Measurements from ENCODE around the gene KLK1. TPM values are rescaled to one million over a fixed set of nuclear protein-coding genes. Genes with fewer than 3 reads are reported as not detected.
"Not testable (repeated sequence)": the region's sequence is repeated elsewhere in the genome, so short reads cannot be mapped to it uniquely, and the experiment has no call there.

The KLK1 gene
- total RNA-seq, 1 donor from 2014 or later, result 1.1 TPM

DNA sequence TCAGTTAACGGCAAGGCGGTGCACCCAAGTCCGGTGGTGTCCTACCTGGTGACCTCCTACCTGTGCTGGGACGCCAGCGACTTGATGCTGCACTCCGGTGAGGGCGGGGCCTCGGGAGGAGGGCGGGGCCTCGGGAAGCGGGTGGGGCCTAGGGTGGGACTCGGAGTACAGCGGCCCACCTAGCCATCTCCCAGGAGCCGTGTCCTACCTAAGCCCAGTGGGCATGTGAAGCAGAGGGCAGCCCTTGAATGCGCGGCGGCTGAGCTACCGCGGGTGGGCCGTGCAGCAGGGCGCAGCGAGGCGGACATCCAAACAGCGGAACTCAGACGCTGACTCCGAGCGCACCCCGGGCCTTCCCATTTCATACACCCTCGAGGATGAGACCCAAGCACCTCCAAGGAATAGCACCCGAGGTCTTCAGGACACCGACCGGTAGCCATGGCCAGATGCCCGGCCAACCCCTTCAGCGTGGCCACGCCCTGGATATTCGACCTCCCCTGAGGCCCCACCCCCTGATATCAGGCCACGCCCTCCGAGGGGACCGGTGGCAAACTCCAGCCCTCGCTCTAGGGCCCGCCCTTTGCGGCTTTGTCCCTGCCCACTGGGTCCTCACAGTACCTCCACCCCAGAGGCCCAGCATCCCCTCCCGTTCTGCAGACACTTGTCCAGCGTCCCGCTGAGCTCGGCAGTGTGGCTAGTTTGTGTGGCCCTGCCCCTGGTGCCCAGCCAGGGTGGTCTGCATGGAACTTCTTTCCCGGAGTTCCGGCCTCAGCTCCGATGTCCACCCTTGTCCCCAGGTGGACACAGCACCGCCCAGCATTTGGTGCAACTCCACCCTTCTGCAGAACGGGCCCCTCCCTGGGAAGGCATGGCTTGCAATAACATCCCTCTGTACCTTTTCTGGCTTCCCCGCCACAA lies 5.4 kb downstream of the KLK1 start:
- no peak for DNase-seq (ENCODE audit: low spot score)

DNA sequence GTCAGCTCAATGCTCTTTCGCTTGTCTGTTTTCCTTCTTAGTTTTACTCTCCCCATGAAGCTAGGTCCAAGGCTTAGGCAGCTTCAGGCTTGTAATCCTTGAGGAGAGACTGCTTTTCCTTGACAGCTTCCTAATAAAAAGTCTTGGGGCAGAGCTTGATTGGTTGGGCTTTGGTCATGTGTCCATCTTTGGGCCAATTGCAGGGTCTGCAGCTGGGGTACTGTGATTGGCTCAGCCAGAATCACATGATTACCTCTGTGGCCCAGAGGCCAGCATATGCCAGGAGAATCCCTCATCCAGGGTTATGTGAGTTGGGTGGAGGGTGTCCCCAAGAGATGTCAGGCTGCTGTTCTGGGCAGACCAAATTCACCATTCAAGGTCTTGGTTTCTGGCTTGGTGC lies 8.1 kb downstream of the KLK1 start:
- no peak for DNase-seq (ENCODE audit: low spot score)

DNA sequence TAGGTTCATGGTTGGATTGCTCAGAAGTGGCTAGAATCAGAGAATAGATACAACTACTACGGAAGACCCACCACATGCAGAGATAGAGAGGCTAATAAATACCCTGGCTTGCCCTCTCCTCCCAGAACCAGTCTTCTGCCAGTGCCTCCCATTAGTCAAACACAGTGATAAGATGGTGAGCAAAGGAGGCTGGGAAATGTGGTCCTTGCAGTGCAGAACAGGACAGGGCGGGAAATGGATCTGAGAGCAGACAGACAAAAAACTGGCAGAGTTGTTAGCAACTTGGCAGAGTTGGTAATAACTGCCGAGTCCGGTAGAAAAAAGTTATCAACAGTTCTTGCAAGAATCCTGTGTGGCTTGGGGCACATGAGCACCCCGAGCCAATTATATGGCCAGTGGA lies 8.7 kb downstream of the KLK1 start:
- no peak for DNase-seq (ENCODE audit: low spot score)

DNA sequence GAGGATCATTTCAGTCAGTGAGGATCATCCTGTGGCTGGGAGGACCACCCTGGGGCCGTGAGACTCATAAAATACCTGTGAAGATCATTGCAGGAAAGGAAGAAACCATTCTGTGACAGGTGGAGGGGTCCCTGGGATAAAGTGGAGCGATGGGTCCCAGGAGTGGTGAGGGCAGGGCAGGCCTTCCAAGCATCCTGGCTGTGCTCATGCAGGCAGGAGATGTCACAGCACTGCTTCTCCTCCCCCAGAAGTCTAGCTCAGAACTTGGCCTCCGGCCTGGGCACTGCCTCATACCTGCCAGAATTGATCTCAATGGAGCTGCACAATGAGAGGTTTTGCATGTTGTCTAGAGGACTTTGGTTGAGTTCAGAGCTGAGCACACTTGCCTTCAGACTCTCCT lies 11.1 kb downstream of the KLK1 start:
- DNase-seq (ENCODE audit: low spot score), result no peak

DNA sequence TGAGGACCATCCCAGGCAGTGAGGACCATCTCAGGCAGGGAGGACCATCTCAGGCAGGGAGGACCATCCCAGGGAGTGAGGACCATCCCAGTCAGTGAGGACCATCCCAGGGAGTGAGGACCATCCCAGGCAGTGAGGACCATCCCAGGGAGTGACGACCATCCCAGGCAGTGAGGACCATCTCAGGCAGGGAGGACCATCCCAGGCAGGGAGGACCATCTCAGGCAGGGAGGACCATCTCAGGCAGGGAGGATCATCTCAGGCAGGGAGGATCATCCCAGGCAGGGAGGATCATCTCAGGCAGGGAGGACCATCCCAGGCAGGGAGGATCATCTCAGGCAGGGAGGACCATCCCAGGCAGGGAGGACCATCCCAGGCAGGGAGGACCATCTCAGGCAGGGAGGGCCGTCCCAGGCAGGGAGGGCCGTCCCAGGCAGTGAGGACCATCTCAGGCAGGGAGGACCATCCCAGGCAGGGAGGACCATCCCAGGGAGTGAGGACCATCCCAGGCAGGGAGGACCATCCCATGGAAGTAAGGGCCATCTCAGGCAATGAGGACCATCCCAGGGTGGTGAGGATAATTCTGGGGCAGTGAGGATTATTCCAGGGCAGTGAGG lies 11.9 kb downstream of the KLK1 start:
- not testable (repeated sequence) for DNase-seq (ENCODE audit: low spot score)

DNA sequence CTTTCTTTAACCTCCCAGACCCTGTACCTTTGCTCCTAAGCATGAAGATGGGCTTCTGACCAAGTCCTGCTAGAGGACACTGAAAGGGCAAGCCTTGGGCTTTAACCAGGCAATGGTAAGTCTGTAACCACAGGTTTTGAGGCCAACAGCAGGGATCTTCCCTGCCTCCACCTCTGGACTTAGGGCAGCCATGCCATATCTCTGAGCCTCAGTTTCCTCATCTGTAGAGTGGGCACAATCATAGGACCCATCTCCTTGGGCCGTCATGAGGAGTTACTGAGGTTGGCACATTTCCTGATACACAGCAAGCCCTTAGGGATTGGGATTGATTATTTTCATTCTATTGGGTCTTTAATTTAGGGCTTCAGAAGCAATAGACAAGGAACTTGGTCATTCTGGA lies 14.7 kb downstream of the KLK1 start:
- DNase-seq (ENCODE audit: low spot score), result no peak

DNA sequence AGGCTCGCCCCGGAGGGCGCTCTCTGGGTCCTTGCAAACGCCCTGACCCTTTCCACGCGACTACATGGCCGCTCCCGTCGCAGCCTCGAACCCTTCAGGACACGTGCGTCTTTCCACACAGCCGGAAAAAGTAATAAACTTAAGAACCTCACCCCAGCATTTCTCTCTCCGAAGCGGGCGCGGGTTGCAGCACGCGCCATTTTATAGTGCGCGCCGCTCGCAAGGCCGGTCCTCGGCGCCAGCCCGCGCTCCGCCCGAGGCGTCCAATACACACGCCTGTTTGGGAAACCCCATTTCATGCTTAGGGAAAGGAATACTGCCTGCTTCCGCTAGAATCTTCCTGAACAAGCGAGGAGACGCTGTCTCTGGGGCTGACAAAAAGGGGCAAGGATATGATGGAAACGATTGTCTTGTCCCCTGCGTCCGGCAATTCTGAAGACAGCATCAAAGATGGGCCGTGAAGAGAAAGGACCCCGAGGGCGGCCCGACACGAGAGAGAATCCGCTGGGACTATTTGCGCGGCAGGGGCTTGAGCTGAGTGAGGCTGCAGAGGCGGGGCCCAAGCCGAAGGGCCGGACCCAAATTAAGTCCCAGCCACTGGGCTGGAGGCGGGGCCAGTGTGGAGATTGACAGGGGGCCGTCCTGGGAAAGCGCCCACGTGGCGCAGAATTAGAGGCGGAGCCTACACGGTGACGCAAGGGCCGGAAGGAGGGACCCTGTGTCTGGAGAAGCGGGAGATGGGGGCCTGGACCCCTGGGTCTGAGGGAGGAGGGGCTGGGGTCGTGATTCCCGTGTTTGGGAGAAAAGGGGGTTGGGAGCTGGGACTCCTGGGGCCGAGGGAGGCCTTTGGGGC lies 18.9 kb downstream of the KLK1 start:
- peak; percentile 98 for DNase-seq (ENCODE audit: low spot score)

DNA sequence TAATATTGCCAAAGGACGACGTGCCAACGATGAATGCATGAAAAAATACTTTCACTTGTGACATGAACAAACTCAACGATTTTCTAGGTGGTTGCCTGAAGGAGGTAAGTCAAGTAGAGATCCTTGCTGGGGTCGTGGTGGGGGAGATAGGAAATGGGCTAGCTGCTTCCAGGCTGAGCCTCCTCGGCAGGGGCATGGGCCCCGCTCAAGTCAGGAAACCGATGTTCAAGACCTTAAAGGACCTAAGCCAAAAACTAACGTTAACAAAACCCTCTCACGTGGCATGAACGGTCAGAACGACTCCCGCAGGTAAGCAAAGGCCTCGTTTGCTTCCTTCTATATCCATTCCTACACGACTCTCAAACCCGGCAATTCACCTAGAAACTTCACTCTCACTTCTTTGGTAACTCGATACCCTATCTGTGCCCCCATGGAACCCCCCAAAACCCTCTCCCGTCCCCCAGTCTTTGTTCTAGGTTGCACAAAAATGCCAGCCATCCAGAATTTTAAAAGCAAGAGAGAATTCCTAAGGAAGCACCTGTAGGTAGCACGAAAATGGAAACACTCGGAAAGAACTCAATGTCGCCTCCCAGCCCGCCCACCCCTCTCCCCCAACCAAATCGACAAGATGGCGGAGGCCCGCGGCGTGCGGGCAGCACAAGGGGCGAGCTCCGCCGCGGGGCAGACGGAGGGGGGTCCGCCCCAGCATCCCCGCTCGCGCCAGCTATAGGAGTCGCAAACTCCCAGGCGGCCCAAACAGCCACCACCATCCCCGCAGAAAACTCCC lies 19.8 kb downstream of the KLK1 start:
- DNase-seq (ENCODE audit: low spot score), result no peak

DNA sequence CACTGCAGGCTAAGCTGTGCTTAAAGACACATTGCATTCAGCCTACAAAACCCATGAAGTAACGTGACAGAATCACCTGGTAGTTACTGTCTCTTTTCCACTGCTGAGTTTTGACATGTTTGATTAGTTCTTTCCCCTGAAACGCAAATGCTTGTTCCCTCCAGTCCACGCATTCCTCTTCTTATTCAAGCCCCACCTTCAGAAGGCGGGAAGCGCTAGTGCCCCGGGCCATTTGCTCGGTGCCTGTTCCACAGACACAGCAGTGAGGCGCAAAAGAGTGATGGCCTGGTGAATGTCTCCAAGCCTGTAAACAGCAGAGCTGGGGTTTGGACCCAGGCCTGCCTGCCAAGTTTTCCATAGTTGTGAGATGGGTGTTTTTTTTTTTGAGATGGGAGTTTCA lies 22.5 kb downstream of the KLK1 start:
- no peak for DNase-seq (ENCODE audit: low spot score)

DNA sequence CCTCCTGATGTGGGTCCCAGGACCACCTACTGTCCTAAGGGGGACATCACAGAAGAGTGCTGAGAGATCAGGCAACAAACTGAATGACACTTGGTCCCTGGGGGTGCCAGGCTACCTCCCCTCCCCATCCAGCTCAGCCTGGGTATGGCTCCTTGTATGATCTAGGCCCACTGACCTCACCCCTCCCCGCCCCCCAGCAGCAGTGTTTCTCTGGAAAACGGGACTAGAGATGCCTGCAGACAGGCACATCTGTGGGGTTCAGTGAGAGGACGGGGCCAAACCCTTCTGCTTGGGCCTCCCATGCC lies 24.1 kb downstream of the KLK1 start:
- DNase-seq (ENCODE audit: low spot score), result no peak

DNA sequence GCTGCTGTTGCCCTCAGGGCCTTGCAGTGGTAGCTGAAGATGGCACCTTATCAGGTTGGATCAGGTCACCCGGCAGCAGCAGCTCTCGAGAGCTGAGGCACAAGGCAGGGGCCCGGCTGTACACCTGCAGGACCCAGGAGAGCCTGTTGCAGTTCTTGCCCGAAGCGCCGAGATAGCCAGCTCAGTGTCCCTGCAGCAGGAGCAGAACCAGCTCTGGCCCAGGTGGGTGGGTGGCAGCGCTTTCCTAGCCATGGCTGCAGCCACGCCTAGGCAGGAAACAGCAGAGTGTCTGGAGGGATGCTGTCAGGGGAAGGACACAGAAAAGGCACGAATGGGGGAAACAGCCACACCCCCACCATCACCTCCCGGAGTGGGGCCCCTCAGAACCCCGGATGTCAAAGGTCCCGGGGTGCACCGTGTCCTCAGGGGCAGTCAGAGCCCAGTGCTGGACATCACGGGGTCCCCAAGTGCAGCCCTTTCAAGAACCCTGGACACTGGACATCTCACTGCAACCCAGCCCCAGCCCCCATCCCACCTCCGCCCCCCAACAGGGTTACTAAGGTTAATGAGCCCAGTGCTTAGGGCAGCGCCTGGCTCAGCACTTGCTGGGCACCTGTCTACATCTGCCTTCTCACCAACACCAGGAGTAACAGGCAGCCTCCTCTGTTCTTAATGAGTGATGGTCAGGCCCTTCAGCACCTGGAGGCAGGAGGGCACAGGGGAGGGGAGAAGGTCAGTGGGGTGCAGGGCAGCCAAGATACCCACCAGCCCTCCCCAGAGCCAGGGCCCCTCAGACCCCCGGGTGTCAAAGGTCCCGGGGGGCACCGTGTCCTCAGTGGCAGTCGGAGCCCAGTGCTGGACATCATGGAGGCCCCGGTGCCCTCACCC lies 24.7 kb downstream of the KLK1 start:
- DNase-seq (ENCODE audit: low spot score), result no peak

DNA sequence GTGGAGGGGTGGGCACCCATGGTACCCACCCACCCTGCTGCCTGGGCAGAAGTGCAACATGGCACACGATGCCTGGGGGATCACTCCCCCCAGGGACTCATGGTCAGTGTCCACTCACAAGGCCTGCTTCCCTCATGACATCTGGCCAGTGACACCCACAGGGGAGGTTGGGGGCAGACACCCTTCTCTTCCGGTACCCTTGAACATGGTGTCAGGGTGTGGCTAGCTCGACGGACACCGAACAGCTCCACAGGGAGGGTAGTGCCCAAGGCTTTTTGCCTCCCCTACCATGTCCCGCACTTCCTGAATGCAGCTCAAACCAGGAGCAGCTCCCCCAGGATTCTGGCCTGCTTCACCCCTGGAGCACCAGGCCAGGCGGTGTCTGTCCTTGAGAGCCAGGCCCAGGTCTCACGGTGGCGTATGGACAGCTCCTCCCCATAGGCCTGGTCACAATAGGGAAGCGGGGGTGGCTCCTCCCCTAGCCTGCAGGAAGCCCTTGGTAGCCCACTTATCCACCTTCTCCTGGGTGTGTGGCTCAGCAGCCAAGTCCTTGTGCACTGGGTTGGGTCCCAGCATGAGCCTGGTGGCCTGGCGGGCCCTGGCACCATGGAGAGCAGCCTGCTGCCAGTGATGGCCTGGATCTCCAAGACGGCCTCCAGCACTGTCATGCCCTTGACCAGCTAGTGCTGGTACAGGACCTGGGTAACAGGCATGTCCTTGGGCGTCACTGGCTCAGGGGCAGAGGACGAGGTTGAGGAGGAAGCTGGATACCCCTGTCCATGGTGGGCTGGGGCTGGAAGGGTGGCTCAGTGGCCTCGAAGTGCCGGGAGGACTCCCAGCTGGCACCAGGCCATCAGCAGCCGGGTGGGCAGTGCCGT lies 25.6 kb downstream of the KLK1 start:
- no peak for DNase-seq (ENCODE audit: low spot score)

DNA sequence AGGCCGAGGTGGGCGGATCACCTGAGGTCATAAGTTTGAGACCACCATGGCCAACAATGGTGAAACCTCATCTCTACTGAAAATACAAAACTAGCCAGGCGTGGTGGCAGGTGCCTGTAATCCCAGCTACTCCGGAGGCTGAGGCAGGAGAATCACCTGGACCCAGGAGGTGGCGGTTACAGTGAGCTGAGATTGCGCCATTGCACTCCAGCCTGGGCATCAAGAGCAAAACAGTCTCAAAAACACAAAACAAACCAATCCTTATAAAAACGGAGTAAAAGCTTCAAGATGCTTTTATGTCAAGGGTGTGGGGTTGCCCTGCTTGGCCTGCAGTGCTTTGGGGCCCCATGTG lies 26.2 kb downstream of the KLK1 start:
- no peak for DNase-seq (ENCODE audit: low spot score)

DNA sequence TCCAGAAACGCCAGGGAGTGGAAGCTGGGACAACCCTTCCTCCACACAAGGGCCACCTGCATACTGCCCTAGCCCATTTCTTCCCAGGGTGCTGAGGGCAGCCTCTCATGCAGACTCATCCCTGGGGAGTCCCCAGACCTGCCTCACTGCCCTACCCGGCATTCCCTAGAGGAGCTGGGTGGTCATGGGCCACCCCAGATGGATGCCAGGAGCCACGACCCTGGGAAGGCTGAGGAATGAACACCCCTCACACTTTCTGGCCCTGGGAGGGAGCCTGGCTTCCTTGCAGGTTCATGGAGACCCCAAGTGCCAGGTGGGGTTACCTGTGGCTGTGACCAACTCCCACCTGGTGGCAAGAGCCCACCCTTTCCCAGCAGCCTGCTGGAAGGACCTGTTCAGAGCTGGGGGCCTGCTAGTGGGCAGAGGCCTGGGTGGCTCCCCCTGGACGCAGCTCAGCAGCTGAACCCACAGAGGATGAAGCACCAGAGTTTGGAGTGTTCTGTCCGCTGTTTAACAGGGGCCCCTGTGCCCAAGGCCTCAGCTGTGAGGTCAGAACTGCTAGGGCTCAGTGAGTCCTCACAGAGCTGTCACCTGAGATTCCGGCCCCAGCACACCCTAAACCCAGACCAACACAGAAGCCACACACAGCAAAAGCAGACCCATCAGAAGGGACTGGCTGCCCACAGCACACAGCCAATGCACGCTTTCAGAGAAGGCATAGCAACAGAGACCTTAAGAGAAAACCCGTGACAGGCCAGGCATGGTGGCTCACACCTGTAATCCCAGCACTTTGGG lies 26.8 kb downstream of the KLK1 start:
- DNase-seq (ENCODE audit: low spot score), result no peak

DNA sequence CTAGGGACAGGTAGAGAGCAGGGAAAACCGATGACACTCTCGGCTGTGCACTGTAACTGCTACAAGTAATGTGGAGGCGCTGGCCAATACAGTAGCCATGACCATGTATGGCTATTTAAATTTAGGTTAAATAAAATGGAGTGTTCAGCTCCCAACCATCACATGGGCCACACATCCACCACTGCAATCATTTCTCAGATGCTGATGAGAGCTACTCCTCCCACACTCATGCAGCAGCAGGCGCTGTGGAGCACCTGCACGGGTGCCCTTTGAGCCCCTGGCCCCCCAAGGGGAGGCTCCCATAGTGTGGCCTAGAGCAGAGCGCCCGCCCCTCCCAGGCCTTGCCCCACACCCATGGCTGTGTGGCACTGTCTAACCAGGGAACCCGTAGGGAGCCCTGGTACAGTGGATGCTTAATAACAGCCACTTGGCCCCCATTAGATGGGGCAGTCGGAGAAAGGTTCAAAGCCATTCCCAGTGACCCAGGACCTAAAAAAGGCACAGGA lies 27.4 kb downstream of the KLK1 start:
- DNase-seq (ENCODE audit: low spot score), result no peak

DNA sequence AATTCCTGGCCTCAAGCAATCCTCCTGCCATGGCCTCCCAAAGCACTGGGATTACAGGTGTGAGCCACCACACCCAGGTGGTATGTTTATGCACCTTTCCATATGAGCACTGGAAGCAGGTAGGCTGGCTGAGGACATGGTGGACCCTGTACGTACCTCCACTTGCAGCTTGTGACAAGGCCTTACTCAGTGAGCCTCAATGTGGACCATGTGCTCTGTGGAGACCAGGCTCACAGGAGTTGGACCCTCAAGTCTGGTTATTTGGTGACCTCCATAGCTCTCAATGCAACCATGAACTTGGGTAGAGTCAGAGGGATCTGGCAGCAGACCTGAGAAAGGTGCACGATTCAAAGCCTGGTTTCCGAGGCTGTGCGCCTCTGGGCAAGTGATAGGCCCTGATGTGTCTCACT lies 27.9 kb downstream of the KLK1 start:
- no peak for DNase-seq (ENCODE audit: low spot score)

DNA sequence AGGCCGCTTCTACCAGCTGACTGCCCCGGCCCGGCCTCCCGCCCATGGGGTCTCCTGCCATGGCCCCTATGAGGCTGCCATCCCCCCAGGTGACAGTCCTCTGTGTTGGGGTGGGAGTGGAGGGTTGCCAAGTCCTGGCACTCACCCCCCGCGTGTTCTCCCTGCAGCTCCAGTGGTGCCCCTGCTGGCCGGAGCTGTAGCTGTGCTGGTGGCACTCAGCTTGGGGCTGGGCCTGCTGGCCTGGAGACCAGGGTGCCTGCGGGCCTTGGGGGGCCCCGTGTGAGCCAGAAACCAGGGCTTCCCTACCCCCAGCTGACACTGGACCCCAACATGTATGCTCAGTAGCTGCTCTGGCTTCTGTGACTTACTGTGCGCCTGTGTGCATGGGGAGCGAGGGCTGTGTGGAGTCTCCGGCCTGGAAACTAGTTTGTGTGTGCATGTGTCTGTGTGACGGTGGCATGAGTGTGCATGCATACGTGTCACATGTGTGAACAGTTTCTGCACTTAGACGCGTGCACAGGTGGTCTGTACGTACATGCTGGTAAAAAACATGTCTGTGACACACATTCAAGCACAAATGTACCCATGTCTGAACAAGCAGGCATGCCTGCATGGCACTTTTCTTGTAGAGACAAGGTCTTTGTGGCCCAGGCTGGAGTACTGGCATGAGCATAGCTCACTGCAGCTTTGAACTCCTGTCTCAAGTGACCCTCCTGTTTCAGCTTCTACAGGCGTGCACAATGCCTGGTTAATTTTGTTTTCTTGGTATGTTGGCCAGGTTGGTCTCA lies 28.5 kb downstream of the KLK1 start:
- DNase-seq (ENCODE audit: low spot score), result no peak
